GM12801 (cell line): ENCODE data around the gene SLC25A10.

Experiments used
- CTCF ChIP-seq: IDR thresholded peaks from one replicate; pipeline ENCODE4 v1.5.1; 2011; ENCODE audit warnings: control low read depth; ENCODE audit not compliant: insufficient read length; ENCODE audit errors: extremely low read depth

SLC25A10 gene

DNA sequence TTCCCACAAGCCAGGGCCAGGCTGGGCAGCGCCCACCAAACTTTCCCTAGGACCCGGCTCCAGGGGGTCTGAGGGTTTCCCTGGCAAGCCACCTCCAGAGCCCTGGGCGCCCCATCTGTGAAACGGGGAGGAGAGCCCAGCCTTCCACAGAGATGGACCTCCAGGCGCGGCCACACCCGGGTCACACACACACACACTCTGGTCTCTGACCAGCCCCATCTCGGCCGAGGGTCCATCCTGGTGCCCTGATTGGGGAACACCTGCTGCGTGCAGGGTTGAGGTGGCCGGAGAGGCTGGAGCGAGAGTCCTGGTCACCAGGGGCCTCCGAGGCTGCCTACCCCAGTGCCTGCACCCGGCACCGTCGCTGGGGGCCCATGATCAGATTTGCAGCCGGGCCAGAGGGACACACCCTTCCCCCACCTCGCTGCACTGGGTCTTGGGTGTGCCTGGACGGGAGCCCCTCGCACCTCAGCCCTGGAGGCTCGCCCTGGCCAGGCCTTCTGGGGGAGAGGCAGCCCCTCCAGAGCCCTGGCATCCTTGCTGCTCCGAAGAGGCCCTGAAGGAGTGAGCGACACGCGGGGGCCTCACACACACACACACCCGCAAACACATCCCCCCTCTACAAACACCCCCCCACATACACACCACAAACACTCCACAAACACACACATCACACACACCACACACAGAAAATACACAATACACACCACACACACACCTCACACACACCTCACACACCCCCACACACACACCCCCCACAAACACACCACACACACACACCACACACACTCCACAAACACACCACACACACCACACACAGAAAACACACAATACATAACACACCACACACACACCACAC is 29.7 kb downstream of the SLC25A10 start:
- TF ChIP-seq CTCF, result no peak
